GM12892 (cell line): ENCODE results near the gene LDHAL6A.

Experiments used
- POLR2A ChIP-seq: IDR thresholded peaks from 2 replicates; pipeline ENCODE4 v1.6.1; 2011; ENCODE audit warnings: low read depth, low read length, control low read depth
- POLR2AphosphoS5 ChIP-seq: IDR thresholded peaks from 2 replicates; pipeline ENCODE4 v1.6.1; 2011; ENCODE audit warnings: low read depth, low read length, control low read depth

DNA sequence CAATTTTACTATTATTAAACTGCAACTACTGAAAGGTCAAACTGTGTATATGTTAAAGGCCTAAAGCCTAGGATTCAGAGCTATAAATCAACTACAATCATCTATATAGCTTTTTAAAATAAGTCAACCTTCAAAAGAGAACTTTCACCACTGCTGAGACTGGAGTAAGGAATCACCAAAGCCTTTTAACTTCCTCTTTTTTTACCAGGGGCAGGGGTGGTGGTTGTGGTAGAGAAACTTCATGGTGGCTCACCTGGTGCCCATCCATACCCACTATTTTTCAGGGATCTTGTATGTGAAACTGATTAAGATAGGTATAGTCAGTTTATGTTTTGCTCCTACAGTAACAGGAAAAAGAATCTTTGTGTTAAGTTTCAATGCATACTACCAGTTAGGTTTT lies 39.6 kb downstream of the LDHAL6A start:
- TF ChIP-seq POLR2A = no peak
- no peak for TF ChIP-seq POLR2AphosphoS5
